Measurements from ENCODE around the gene SLC22A14.
"Not testable (repeated sequence)": the region's sequence is repeated elsewhere in the genome, so short reads cannot be mapped to it uniquely, and the experiment has no call there.

SLC22A14 gene

GRCh38 chr3:38271553-38271952 lies 10.5 kb upstream of the SLC22A14 start:
- no peak for DNase-seq (ENCODE audit: low read depth in 2 of 2)

GRCh38 chr3:38274864-38275649 lies 7.0 kb upstream of the SLC22A14 start:
- no peak for DNase-seq (ENCODE audit: low read depth in 2 of 2)

GRCh38 chr3:38275658-38276057 lies 6.4 kb upstream of the SLC22A14 start:
- DNase-seq (ENCODE audit: low read depth in 2 of 2) = no peak

GRCh38 chr3:38276081-38276916 lies 5.8 kb upstream of the SLC22A14 start:
- DNase-seq (ENCODE audit: low read depth in 2 of 2) = no peak

GRCh38 chr3:38276917-38277630 lies 5.0 kb upstream of the SLC22A14 start:
- no peak for DNase-seq (ENCODE audit: low read depth in 2 of 2)

GRCh38 chr3:38278841-38279240 lies 3.3 kb upstream of the SLC22A14 start:
- no peak for DNase-seq (ENCODE audit: low read depth in 2 of 2)

- no peak for DNase-seq (ENCODE audit: low read depth in 2 of 2)
Measured at GRCh38 chr3:38283810-38284755, 2.0 kb downstream of the SLC22A14 start.

GRCh38 chr3:38284756-38285150 lies 2.7 kb downstream of the SLC22A14 start:
- DNase-seq (ENCODE audit: low read depth in 2 of 2) = no peak

GRCh38 chr3:38289286-38290217 lies 7.5 kb downstream of the SLC22A14 start:
- DNase-seq (ENCODE audit: low read depth in 2 of 2) = not testable (repeated sequence)

- DNase-seq (ENCODE audit: low read depth in 2 of 2) = not testable (repeated sequence)
Measured at GRCh38 chr3:38297053-38297452, 15.0 kb downstream of the SLC22A14 start.

- DNase-seq (ENCODE audit: low read depth in 2 of 2) = no peak
Measured at GRCh38 chr3:38297537-38297936, 15.4 kb downstream of the SLC22A14 start.

GRCh38 chr3:38297947-38298711 lies 16.0 kb downstream of the SLC22A14 start:
- DNase-seq (ENCODE audit: low read depth in 2 of 2) = no peak

- DNase-seq (ENCODE audit: low read depth in 2 of 2) = no peak
Measured at GRCh38 chr3:38306941-38307340, 24.8 kb downstream of the SLC22A14 start.

GRCh38 chr3:38307599-38307998 lies 25.5 kb downstream of the SLC22A14 start:
- no peak for DNase-seq (ENCODE audit: low read depth in 2 of 2)

- no peak for DNase-seq (ENCODE audit: low read depth in 2 of 2)
Measured at GRCh38 chr3:38308456-38308855, 26.4 kb downstream of the SLC22A14 start.

- DNase-seq (ENCODE audit: low read depth in 2 of 2) = no peak
Measured at GRCh38 chr3:38311476-38311875, 29.4 kb downstream of the SLC22A14 start.

- DNase-seq (ENCODE audit: low read depth in 2 of 2) = no peak
Measured at GRCh38 chr3:38311941-38312340, 29.8 kb downstream of the SLC22A14 start.

GRCh38 chr3:38312356-38312755 lies 30.3 kb downstream of the SLC22A14 start:
- no peak for DNase-seq (ENCODE audit: low read depth in 2 of 2)

GRCh38 chr3:38313263-38313662 lies 31.2 kb downstream of the SLC22A14 start:
- no peak for DNase-seq (ENCODE audit: low read depth in 2 of 2)
